Keratinocyte (primary cell): ENCODE data around the gene TMEM208. TPM values are rescaled to one million over a fixed set of nuclear protein-coding genes. Genes with fewer than 3 reads are reported as not detected.

Source experiments
- DNase-seq: peaks from one replicate; pipeline ENCODE4 v3.0.0-alpha.2; 2011; ENCODE audit warnings: low read depth, missing footprints, low spot score
- FAIRE-seq: peaks from 2 replicates; lab custom pipeline; 2011; peaks lifted over from hg19 to GRCh38; lab: Jason Lieb, UNC
- H2AFZ ChIP-seq: 2 replicates; pipeline ENCODE4 v1.6.0; 2012; ENCODE audit warnings: low read length, control low read depth, inconsistent platforms; ENCODE audit not compliant: control insufficient read depth
- H3K27ac ChIP-seq: 2 replicates; pipeline ENCODE4 v1.5.1; 2011; ENCODE audit warnings: low read length; ENCODE audit not compliant: control insufficient read depth, insufficient read depth
- H3K27me3 ChIP-seq: 3 replicates; pipeline ENCODE4 v1.6.0; 2011; ENCODE audit warnings: low read length; ENCODE audit not compliant: control insufficient read depth, insufficient read depth; ENCODE audit errors: extremely low read depth
- H3K36me3 ChIP-seq, 2 experiments: 2 replicates in 1 of 2; 3 replicates in 1 of 2; pipeline ENCODE4 v1.5.1; 2011; ENCODE audit warnings: low read length in 2 of 2, mild to moderate bottlenecking in 1 of 2; ENCODE audit not compliant: control insufficient read depth in 2 of 2, insufficient read depth in 2 of 2; ENCODE audit errors: extremely low read depth in 1 of 2
- H3K4me1 ChIP-seq: 3 replicates; pipeline ENCODE4 v1.5.1; 2011; ENCODE audit warnings: low read length; ENCODE audit not compliant: control insufficient read depth, insufficient read depth; ENCODE audit errors: extremely low read depth
- H3K4me2 ChIP-seq: 3 replicates; pipeline ENCODE4 v1.6.0; 2011; ENCODE audit warnings: low read depth, low read length; ENCODE audit not compliant: control insufficient read depth, insufficient read depth; ENCODE audit errors: extremely low read depth
- H3K4me3 ChIP-seq, 3 experiments: fragments of 200-600 bp in 1 of 3; sonication (generic) in 1 of 3; 2 replicates in 2 of 3; 3 replicates in 1 of 3; pipeline ENCODE4 v1.5.1; 2011 to 2016; ENCODE audit warnings: low read length in 3 of 3, mild to moderate bottlenecking in 3 of 3, control low read depth in 2 of 3, inconsistent platforms in 1 of 3, low read depth in 1 of 3, mixed read lengths in 1 of 3, mixed run types in 1 of 3, moderate library complexity in 1 of 3; ENCODE audit not compliant: control insufficient read depth in 2 of 3, insufficient read depth in 2 of 3; ENCODE audit errors: extremely low read depth in 1 of 3
- H3K79me2 ChIP-seq: 2 replicates; pipeline ENCODE4 v1.6.0; 2012; ENCODE audit warnings: low read length; ENCODE audit not compliant: control insufficient read depth, insufficient read depth
- H3K9ac ChIP-seq: 3 replicates; pipeline ENCODE4 v1.6.0; 2011; ENCODE audit warnings: low read length; ENCODE audit not compliant: control insufficient read depth, insufficient read depth; ENCODE audit errors: extremely low read depth
- H3K9me1 ChIP-seq: 3 replicates; pipeline ENCODE4 v1.6.0; 2011; ENCODE audit warnings: low read length; ENCODE audit not compliant: control insufficient read depth, insufficient read depth; ENCODE audit errors: extremely low read depth
- H3K9me3 ChIP-seq: 2 replicates; pipeline ENCODE4 v1.5.1; 2012; ENCODE audit warnings: low read depth, low read length; ENCODE audit not compliant: control insufficient read depth
- H4K20me1 ChIP-seq: 3 replicates; pipeline ENCODE4 v1.6.0; 2011; ENCODE audit warnings: low read length; ENCODE audit not compliant: control insufficient read depth, insufficient read depth; ENCODE audit errors: extremely low read depth
- CTCF ChIP-seq, 3 experiments: IDR thresholded peaks in 1 of 3; conservative IDR thresholded peaks in 1 of 3; optimal IDR thresholded peaks in 1 of 3; 2 replicates in 2 of 3; 3 replicates in 1 of 3; pipeline versions ENCODE3 to v1.5.1; 2011; ENCODE audit warnings: low read length in 3 of 3, mild to moderate bottlenecking in 3 of 3, moderate library complexity in 2 of 3, control low read depth in 1 of 3, inconsistent platforms in 1 of 3; ENCODE audit not compliant: insufficient read depth in 2 of 3; ENCODE audit errors: extremely low read depth in 1 of 3
- EZH2 ChIP-seq: IDR thresholded peaks from one replicate; pipeline ENCODE4 v1.6.1; 2012; ENCODE audit warnings: inconsistent platforms, mild to moderate bottlenecking, low read length, moderate library complexity
- dilution Hi-C: fragments of 300-500 bp; cut with MboI; formaldehyde crosslinking; loops from one replicate; pipeline ENCODE4 v1.7.0; 2020; ENCODE audit warnings: low sequenced_read_pairs; ENCODE audit not compliant: extremely low pct_ligation_motif_present
- polyA plus RNA-seq, 5 experiments: library from polyadenylated mRNA; depleted of rRNA in 3 of 5; stranded (reverse) in 3 of 5; stranded (forward) in 1 of 5; unstranded in 1 of 5; fragments of >200 nt; gene quantifications; 1 replicate in 1 of 5; 2 replicates in 3 of 5; 3 replicates in 1 of 5; pipeline versions ENCODE4 v1.2.1 to v1.2.3, GENCODE V29; 2011 to 2012; ENCODE audit warnings: missing spikeins in 2 of 5, low read depth in 1 of 5, low replicate concordance in 1 of 5

The TMEM208 gene
- polyA plus RNA-seq, 1 donor (not counting 4 experiments of a cell fraction or from before 2014, with no cell fraction given) = 44.9 TPM

- H3K79me2 ChIP-seq = no peaks in the 10 kb centered on the region
- DNase-seq (no peak), FAIRE-seq (no peak)
- no peak overlapping the region for H3K27ac ChIP-seq
- TF ChIP-seq EZH2 = no peak
- no peak for TF ChIP-seq CTCF (optimal IDR thresholded peaks at IDR 0.05 in 1 of 3, IDR thresholded peaks at IDR 0.05 in 1 of 3, conservative IDR thresholded peaks at IDR 0.05 in 1 of 3; ENCODE audit: extremely low read depth in 1 of 3, insufficient read depth in 2 of 3, low read length in 3 of 3)
- no peaks in the 10 kb centered on the region for H3K36me3 ChIP-seq
- no peak overlapping the region for H3K9ac ChIP-seq
- H3K9me3 ChIP-seq = no peaks in the 10 kb centered on the region
- H3K4me3 ChIP-seq = no peak overlapping the region
- H2AFZ ChIP-seq = no peak overlapping the region
- dilution Hi-C loops = no loop called here
- H4K20me1 ChIP-seq = no peaks in the 10 kb centered on the region
- no peaks in the 10 kb centered on the region for H3K27me3 ChIP-seq
- H3K4me2 ChIP-seq = no peak overlapping the region
- H3K9me1 ChIP-seq = no peaks in the 10 kb centered on the region
- no peaks in the 10 kb centered on the region for H3K4me1 ChIP-seq
Observed at GRCh38 chr16:67255553-67256221, 28.8 kb downstream of the TMEM208 start.

- Histone ChIP-seq H3K9me3 (no peaks in the 10 kb centered on the region), H2AFZ (no peak overlapping the region), H3K4me3 (no peak overlapping the region), H3K4me1 (no peaks in the 10 kb centered on the region), H3K79me2 (no peaks in the 10 kb centered on the region), H4K20me1 (no peaks in the 10 kb centered on the region), H3K36me3 (no peaks in the 10 kb centered on the region), H3K9ac (no peak overlapping the region), H3K27ac (no peak overlapping the region), H3K9me1 (no peaks in the 10 kb centered on the region), H3K4me2 (no peak overlapping the region), H3K27me3 (no peaks in the 10 kb centered on the region)
- TF ChIP-seq CTCF (optimal IDR thresholded peaks at IDR 0.05 in 1 of 3, IDR thresholded peaks at IDR 0.05 in 1 of 3, conservative IDR thresholded peaks at IDR 0.05 in 1 of 3; ENCODE audit: extremely low read depth in 1 of 3, insufficient read depth in 2 of 3, low read length in 3 of 3) = no peak
- DNase-seq = no peak
- FAIRE-seq = no peak
- dilution Hi-C loops = no loop called here
Observed at GRCh38 chr16:67256701-67257230, 29.8 kb downstream of the TMEM208 start.
